ENCODE results near the gene ADARB2.

- no peak for TF ChIP-seq REST (IDR thresholded peaks at IDR 0.05; ENCODE audit: low read depth, low read length)
- no peak for TF ChIP-seq CTCF (IDR thresholded peaks at IDR 0.05)
- no peak for TF ChIP-seq GATA2 (CRISPR knock-in tag; IDR thresholded peaks at IDR 0.05)
- no peak for TF ChIP-seq USF2 (IDR thresholded peaks at IDR 0.05; ENCODE audit: borderline replicate concordance, low read depth, low read length)
Observed at GRCh38 chr10:1561731-1562337, 175.5 kb downstream of the ADARB2 start.
